ENCODE results near the gene HPSE.

The HPSE gene

DNA sequence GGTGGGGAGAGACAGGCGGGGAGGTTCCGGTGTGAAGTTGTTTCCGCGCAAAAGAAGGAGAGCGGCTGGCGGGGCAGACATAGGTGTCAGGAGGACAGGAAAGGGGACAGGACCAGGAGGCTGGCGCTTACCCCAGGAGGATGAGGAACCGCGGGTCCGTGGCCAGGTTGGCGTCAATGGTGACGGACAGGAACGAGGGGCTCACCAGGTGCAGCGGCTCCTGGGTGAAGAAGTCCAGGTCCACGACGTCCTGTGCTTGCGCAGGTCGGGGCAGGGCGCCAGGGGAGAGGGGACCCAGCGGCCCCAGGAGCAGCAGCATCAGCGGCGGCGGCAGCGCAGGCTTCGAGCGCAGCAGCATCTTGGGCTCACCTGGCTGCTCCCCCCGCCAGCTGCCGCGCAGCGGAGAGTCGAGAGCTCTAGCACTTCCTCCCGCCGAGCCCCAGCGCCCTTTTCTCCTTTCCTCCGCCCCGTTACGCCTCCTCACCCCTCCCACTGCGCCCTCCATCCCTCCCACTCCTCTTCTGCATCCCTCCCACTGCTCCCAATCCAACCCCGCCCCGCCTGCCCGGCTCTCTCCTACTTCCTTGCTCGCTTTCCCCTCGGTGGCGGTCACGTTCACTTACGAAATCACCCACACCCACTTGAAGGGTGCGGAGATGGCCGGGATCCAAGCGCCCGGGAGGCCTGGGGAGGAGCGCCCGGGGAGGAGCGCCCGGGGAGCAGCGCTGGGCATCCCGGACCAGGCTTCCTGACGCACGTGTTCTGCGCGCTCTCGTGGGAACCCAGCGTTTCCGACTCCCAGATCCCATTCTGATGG is at the start of gene HPSE:
Gene HPSE (minus strand): TSS at position 424 of the 817 bp plus-strand sequence. CDS start 66 bp downstream, at position 358.
- peak; percentile 82 for DNase-seq

- no peak for DNase-seq
These were observed 48.2 kb upstream of the HPSE start for GRCh38 chr4:83382850-83383249.

DNA sequence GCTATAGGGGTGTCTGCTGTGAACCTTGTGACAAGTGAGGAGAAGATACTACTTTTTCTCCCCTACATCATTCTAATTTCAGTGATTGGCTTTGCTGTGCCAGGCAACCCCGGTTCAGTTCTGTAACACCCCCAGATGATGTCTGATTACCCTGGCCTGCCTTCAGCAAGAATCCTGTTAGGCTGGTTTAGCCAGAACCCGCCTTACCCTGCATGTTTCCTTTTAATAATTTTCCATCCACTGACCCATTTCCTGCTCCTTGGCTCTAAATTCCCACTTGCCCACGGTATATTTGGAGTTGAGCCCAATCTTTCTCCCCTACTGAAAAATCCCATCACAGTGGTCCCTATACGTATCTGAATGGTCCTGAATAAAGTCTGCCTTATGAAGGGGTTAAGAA is 46.5 kb upstream of the HPSE start:
- DNase-seq, result no peak

DNA sequence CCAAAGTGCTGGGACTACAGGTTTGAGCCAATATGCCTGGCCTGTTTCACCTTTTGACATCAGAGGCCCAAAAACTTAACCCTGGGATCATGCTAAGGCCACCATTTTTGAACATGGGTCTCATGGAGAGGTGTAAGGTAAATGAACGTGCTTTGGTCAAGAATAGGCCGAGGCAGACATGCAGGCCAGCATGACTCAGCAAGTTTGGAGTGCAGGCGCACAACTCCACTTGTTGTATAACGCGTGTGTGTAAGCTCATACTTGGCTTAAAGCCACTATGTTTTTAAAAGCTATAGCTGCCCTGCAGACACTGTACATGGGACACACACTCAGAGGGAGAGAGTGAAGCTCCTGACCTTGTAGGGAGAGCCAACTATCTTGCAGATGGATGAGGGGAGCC is 43.8 kb upstream of the HPSE start:
- no peak for DNase-seq

- no peak for DNase-seq
These were observed 38.3 kb upstream of the HPSE start for GRCh38 chr4:83372931-83373330.

DNA sequence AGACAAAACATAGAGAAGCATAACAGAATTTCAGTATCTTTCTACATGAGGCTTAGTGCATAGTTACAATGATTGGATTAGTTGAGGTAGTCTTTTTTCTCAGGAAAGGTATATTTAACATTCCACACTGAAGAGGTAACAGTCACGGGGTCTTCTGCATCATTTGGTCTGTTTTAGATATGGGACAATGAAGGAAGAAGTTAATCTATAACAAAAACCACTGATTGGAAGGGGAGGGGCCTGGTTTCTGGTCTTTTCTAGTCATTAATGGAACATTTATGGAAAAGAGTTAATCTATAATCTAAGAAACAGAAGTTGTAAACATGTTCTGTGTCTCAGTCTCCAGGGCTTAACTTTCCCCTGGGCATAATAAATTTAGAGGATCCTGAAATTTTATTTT is 37.3 kb upstream of the HPSE start:
- no peak for DNase-seq

GRCh38 chr4:83371235-83371634 is 36.6 kb upstream of the HPSE start:
- DNase-seq, result no peak

GRCh38 chr4:83370640-83370906 is 35.9 kb upstream of the HPSE start:
- DNase-seq, result no peak

GRCh38 chr4:83369831-83370639 is 35.4 kb upstream of the HPSE start:
- no peak for DNase-seq

DNA sequence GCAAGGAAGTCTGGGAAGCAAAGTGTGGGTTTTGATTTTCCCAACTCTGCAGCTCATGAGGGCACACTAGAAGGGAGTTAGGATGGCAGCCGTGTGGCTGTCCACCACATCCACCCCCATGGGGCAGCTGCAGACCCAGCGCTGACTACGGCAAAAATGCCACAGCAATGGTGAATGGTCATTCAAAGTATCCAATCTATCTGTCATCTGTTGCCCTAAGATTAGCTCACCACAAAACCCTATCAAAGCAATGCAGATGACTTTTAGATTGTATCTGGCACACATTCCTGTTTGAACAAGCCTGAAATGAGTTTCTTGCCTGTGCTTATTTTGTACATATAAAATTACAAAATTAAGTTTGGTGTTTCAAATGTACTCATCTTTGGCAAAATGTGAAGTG is 29.7 kb upstream of the HPSE start:
- DNase-seq, result no peak

- no peak for DNase-seq
These were observed 28.1 kb upstream of the HPSE start for GRCh38 chr4:83362492-83363329.

GRCh38 chr4:83361416-83362103 is 26.9 kb upstream of the HPSE start:
- DNase-seq, result no peak

- no peak for DNase-seq
These were observed 25.4 kb upstream of the HPSE start for GRCh38 chr4:83360018-83360417.

DNA sequence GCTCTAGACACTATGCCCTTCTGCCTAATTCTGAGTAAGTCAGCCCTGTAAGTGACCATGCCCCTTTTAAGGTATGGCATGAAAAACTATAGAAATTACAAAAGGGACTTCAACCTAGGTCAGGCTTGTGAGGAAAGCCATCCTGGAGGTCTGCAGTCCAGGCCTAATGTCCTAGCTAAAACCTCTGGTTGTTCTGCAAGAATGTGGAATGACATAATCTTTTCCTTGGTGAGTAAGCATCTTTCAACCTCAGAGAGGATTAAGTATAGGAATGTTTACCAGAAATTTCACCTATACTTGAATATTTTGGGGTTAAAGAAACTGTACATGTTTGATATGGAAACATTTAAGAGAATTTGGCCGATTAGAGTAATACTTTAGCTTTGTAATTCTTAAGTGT is 23.8 kb upstream of the HPSE start:
- DNase-seq, result no peak

DNA sequence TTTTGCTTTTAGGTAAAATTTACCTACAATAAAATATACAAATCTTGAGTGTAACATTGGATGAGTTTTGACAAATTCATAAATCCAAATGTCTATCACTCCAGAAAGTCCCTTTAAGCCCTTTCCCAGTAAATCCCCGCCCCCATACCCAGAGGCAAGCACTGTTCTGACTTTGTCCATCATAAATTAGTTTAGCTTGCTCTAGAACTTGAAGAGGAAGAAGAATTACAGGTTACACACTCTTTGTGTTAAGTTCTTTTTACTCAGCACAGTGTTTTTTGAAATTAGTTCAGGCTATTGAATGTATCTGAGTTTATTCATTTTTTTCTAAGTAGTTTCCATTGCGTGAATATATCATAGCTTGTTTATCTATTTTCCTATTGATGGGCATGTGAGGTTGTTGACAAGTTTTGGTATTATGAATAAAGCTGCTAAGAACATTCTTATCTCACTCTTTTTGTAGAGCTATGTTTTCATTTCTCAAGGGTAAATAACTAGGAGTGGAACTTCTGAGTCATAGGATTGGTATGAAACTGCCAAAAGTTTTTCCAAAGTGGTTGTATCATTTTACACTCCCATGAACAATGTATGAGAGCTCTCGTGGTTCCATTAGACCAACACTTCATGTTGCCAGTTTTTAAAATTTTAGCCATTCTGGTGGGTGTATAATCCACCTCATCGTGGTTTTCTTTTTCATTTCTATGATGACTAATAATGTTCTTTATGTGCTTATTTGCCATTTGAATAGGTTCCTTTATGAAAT is 22.4 kb upstream of the HPSE start:
- DNase-seq, result no peak

DNA sequence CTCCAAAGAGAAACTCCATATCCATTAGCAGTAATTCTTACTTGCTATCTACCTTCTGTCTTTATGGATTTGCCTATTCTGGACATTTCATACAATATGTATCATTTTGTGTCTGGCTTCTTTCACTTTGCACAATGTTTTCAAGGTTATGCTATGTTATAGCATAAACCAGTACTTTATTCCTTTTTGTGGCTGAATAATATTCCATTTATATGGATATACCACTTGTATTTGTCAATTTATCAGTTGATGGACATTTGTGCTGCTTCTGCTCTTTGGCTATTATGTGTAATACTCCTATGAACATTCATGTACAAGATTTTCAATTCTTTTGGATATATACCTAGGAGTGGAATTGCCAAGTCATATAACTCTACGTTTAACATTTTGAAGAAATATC is 18.9 kb upstream of the HPSE start:
- DNase-seq, result no peak

DNA sequence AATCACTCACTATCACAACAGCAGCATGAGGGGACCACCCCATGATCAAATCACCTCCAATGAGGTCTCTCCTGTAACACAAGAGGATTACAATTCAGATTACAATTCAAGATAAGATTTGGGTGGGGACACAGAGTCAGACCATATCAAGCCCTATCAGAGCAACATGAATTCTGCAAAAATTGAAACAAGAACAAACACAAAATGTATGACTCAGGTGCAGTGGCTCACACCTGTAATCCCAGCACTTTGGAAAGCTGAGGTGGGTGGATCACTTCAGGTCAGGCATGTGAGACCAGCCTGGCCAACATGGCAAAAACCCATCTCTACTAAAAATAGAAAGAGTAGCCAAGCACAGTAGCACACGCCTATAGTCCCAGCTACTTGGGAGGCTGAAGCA is 13.4 kb upstream of the HPSE start:
- no peak for DNase-seq

DNA sequence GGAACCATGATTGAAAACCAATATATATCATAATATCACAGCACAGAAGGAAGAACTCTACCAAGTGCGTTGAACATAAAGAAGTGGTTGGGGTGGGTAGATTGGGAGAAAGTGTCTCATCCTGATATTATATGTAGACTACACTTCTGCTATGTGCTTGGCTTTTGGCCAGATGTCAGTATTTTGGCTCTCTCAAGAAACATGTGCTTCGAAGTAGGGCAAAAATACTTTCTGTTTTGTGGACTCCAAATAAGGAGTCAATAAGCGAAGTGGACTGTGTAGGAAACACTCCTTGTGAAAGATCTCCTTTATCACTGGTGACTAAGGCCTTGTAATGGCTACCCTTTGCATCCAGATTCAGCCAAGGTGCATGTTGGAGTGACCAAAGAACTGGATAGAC is 7.8 kb upstream of the HPSE start:
- no peak for DNase-seq

DNA sequence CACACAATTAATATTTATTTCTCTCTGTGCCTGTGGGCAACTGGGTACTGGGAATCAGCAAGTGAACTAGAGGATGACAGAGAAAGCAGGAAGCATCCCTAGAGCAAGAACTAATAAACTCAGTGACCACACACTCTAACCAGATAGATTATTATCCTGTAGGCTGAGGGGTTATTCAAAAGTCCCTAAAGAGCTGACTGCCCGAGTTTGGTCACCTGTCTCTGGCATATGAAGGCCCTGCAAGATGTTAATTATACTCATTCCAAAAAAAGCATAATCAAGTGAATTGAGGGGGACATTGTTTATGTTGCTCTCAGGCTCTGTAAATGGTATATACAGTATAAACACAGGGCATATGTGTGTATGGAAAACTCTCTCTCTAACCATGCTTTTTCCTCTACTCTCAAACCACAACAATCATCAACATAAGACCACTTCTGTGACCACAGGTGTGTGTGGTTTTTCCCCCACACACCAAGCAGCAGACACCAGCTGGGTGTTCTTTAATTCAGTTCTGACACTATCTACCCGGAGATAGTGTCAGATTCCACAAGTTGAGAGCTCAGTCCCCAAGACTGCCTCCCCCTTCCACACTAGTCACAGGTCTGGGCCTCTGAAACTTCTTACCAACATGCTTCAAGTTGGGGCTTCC is 6.2 kb upstream of the HPSE start:
- DNase-seq, result peak; percentile 23

DNA sequence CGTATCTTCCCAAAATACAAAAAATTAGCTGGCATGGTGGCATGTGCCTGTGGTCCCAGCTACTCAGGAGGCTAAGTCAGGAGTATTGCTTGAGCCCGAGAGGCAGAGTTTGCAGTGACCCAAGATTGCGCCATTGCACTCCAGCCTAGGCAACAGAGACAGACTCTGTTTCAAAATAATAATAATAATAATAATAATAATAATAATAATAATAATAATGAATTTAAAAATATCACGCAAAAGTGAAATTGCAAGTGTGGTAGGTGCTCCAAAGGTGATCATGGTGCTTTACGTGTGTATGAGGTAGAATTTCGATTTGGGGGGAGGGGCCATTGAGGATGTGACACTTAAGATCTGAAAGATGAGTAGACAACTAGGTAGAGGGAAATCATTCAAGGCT is 4.9 kb upstream of the HPSE start:
- DNase-seq, result no peak

- DNase-seq, result no peak
These were observed 1.1 kb upstream of the HPSE start for GRCh38 chr4:83335701-83336100.

GRCh38 chr4:83331956-83332355 is 2.7 kb downstream of the HPSE start:
- no peak for DNase-seq

Data from CD4-positive, alpha-beta T cell treated with Interleukin-6 for 4 hours (primary cell).